Measurements from ENCODE around the gene PCDH1.

- TF ChIP-seq POLR2A (IDR thresholded peaks at IDR 0.05) (no peak), CTCF (IDR thresholded peaks at IDR 0.05 in 8 of 11, conservative IDR thresholded peaks at IDR 0.05 in 3 of 11) (no peak)
Observed at GRCh38 chr5:141810702-141811101, 67.5 kb downstream of the PCDH1 start.
